Chondrocyte (in vitro differentiated cells): ENCODE results near the gene COX4I2. TPM values are rescaled to one million over a fixed set of nuclear protein-coding genes. Genes with fewer than 3 reads are reported as not detected.
A peak's percentile ranks its signal among the peaks of the same experiment; 100 is the strongest.
"Not testable (repeated sequence)": the region's sequence is repeated elsewhere in the genome, so short reads cannot be mapped to it uniquely, and the experiment has no call there.

Experiments used
- DNase-seq: peaks from one replicate; pipeline ENCODE4 v3.0.0; 2021; ENCODE audit warnings: mixed read lengths, low spot score
- H3K27ac Mint-ChIP-seq: one replicate; pipeline ENCODE4 v1.8.0; 2021; ENCODE audit warnings: mild to moderate bottlenecking, moderate library complexity, mixed read lengths; ENCODE audit not compliant: unreplicated experiment
- H3K27me3 Mint-ChIP-seq: 2 replicates; pipeline ENCODE4 v1.8.0; 2021; ENCODE audit warnings: low read depth, mixed read lengths
- H3K36me3 Mint-ChIP-seq: 2 replicates; pipeline ENCODE4 v1.8.0; 2021; ENCODE audit warnings: low read depth, mixed read lengths
- H3K4me1 Mint-ChIP-seq: 2 replicates; pipeline ENCODE4 v1.8.0; 2021; ENCODE audit warnings: low read depth, mild to moderate bottlenecking, mixed read lengths
- H3K4me3 Mint-ChIP-seq: one replicate; pipeline ENCODE4 v1.8.0; 2021; ENCODE audit warnings: mild to moderate bottlenecking, moderate library complexity, mixed read lengths; ENCODE audit not compliant: unreplicated experiment
- H3K9me3 Mint-ChIP-seq: 2 replicates; pipeline ENCODE4 v1.8.0; 2021; ENCODE audit warnings: low read depth, mixed read lengths
- CTCF ChIP-seq: fragments of 200-600 bp; sonication (generic); IDR thresholded peaks from 2 replicates; pipeline ENCODE4 v1.5.0; 2021; ENCODE audit warnings: antibody characterized with exemption, mild to moderate bottlenecking, moderate library complexity
- total RNA-seq: library from RNA; stranded (reverse); gene quantifications from 3 replicates; pipeline ENCODE4 v1.2.1, GENCODE V29; 2021

The COX4I2 gene
- total RNA-seq, 1 donor from 2014 or later: not detected

GRCh38 chr20:31667315-31668285 is 29.9 kb downstream of the COX4I2 start:
- DNase-seq: no peak
- Mint-ChIP-seq H3K4me3 (no peak overlapping the region), H3K36me3 (peaks cover 33% of the 10 kb centered on the region), H3K4me1 (peaks cover 40% of the 10 kb centered on the region), H3K27ac (peak overlapping the region; percentile 54), H3K9me3 (no peaks in the 10 kb centered on the region), H3K27me3 (no peaks in the 10 kb centered on the region)
- TF ChIP-seq CTCF: no peak

GRCh38 chr20:31668944-31669343 is 31.2 kb downstream of the COX4I2 start:
- not testable (repeated sequence) for H3K27me3 Mint-ChIP-seq, H3K9me3 Mint-ChIP-seq, H3K4me3 Mint-ChIP-seq, DNase-seq, H3K27ac Mint-ChIP-seq
- H3K4me1 Mint-ChIP-seq: peaks cover 31% of the 10 kb centered on the region
- H3K36me3 Mint-ChIP-seq: peaks cover 32% of the 10 kb centered on the region

GRCh38 chr20:31669876-31670275 is 32.2 kb downstream of the COX4I2 start:
- no peak for TF ChIP-seq CTCF
- Mint-ChIP-seq H3K4me3 (no peak overlapping the region), H3K27me3 (no peaks in the 10 kb centered on the region), H3K36me3 (peaks cover 27% of the 10 kb centered on the region), H3K9me3 (no peaks in the 10 kb centered on the region), H3K27ac (peak overlapping the region; percentile 83), H3K4me1 (peaks cover 31% of the 10 kb centered on the region)
- no peak for DNase-seq

- TF ChIP-seq CTCF: no peak
- H3K27me3 Mint-ChIP-seq: no peaks in the 10 kb centered on the region
- H3K9me3 Mint-ChIP-seq: no peaks in the 10 kb centered on the region
- H3K4me1 Mint-ChIP-seq: peaks cover 38% of the 10 kb centered on the region
- H3K36me3 Mint-ChIP-seq: peaks cover 26% of the 10 kb centered on the region
- H3K27ac Mint-ChIP-seq: peak overlapping the region; percentile 83
- H3K4me3 Mint-ChIP-seq: no peak overlapping the region
- no peak for DNase-seq
Observed at GRCh38 chr20:31670371-31671228, 32.9 kb downstream of the COX4I2 start.

- peak overlapping the region; percentile 54 for H3K27ac Mint-ChIP-seq
- H3K27me3 Mint-ChIP-seq: no peaks in the 10 kb centered on the region
Observed at GRCh38 chr20:31671324-31671723, 33.6 kb downstream of the COX4I2 start.

More at GRCh38 chr20:31671324-31671723, 33.6 kb downstream of the COX4I2 start:
- TF ChIP-seq CTCF: no peak
- Mint-ChIP-seq H3K4me3 (no peak overlapping the region), H3K36me3 (peaks cover 21% of the 10 kb centered on the region), H3K9me3 (no peaks in the 10 kb centered on the region), H3K4me1 (peaks cover 46% of the 10 kb centered on the region)
- DNase-seq: no peak
